ENCODE measurements around the gene RASA3.
"Not testable (repeated sequence)": the region's sequence is repeated elsewhere in the genome, so short reads cannot be mapped to it uniquely, and the experiment has no call there.

The RASA3 gene

GRCh38 chr13:114134111-114134943, 1.9 kb upstream of the RASA3 start:
- TF ChIP-seq CTCF (IDR thresholded peaks at IDR 0.05; ENCODE audit: low read depth, low read length, missing control alignments), result no peak

GRCh38 chr13:114133552-114133951, 1.1 kb upstream of the RASA3 start:
- not testable (repeated sequence) for H3K4me3 ChIP-seq (replicated peaks; ENCODE audit: low read depth, low read length); DNase-seq (ENCODE audit: extremely low read depth, low read depth)

More at GRCh38 chr13:114134111-114134943, 1.9 kb upstream of the RASA3 start:
- no peak overlapping the region for H3K4me3 ChIP-seq (replicated peaks; ENCODE audit: low read depth, low read length)
- DNase-seq (ENCODE audit: extremely low read depth, low read depth), result no peak

GRCh38 chr13:114133126-114133525, 703 bp upstream of the RASA3 start:
- H3K4me3 ChIP-seq (replicated peaks; ENCODE audit: low read depth, low read length); DNase-seq (ENCODE audit: extremely low read depth, low read depth): not testable (repeated sequence)

GRCh38 chr13:114131583-114132418, 622 bp downstream of the RASA3 start:
- no peak for DNase-seq (ENCODE audit: extremely low read depth, low read depth)
- H3K4me3 ChIP-seq (replicated peaks; ENCODE audit: low read depth, low read length), result peak overlapping the region; percentile 77

GRCh38 chr13:114130837-114131582, 1.4 kb downstream of the RASA3 start:
- peak overlapping the region; percentile 77 for H3K4me3 ChIP-seq (replicated peaks; ENCODE audit: low read depth, low read length)
- no peak for DNase-seq (ENCODE audit: extremely low read depth, low read depth)
- no peak for TF ChIP-seq CTCF (IDR thresholded peaks at IDR 0.05; ENCODE audit: low read depth, low read length, missing control alignments)

More at GRCh38 chr13:114131583-114132418, 622 bp downstream of the RASA3 start:
- no peak for TF ChIP-seq CTCF (IDR thresholded peaks at IDR 0.05; ENCODE audit: low read depth, low read length, missing control alignments)

- peak overlapping the region; percentile 77 for H3K4me3 ChIP-seq (replicated peaks; ENCODE audit: low read depth, low read length)
- no peak for TF ChIP-seq CTCF (IDR thresholded peaks at IDR 0.05; ENCODE audit: low read depth, low read length, missing control alignments)
- DNase-seq (ENCODE audit: extremely low read depth, low read depth), result no peak
These were observed 2.1 kb downstream of the RASA3 start for GRCh38 chr13:114130131-114130836.

GRCh38 chr13:114129649-114130062, 2.8 kb downstream of the RASA3 start:
- peak overlapping the region; percentile 77 for H3K4me3 ChIP-seq (replicated peaks; ENCODE audit: low read depth, low read length)
- no peak for TF ChIP-seq CTCF (IDR thresholded peaks at IDR 0.05; ENCODE audit: low read depth, low read length, missing control alignments)
- DNase-seq (ENCODE audit: extremely low read depth, low read depth), result no peak
